CD4-positive, alpha-beta T cell treated with Interleukin-12 subunit alpha and Interleukin-12 subunit beta, for 1 hour (primary cell): ENCODE data around the gene DOC2B.
"Not testable (repeated sequence)": the region's sequence is repeated elsewhere in the genome, so short reads cannot be mapped to it uniquely, and the experiment has no call there.

ENCODE experiments used
- DNase-seq: peaks from one replicate; pipeline ENCODE4 v3.0.0-alpha.2; 2020

Gene DOC2B

DNA sequence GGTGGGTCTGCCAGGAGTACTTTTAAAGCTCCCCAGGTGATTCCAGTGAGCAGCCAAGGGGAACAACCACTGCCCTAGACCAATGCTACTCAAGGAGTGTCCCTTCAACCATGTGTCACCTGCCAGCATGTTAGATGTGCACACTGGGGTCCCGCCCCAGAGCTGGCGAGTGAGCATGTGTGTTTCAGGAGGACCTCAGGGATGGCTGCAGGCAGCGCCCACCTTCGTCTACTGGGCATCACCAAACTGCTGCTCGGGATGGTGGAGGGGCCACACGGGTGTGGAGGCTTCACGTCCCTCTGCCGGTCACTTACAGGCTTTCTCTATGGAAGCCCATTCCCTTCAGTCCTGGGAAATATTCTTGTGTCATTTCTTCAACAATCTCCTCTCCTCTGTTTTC, 29.0 kb upstream of the DOC2B start:
- DNase-seq = no peak

DNA sequence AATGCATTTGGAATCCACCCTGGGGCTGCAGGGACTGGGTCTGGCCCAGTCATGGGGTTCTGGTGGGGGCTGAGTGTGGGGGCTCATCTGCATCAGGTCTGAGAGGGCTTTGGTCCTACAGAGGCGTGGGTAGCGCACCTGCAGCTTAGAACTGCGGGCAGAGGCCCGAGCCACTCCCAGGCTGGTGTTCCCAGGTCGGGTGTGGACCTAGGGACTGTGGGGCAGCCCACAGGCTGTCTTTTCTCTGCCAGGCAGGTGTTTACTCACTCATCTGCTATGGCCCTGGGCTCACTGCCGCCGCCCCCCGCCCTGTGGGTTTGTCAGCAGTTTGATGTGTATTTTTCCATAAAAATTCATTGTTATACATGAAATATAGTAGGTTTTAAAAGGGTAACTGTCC, 27.0 kb upstream of the DOC2B start:
- no peak for DNase-seq

DNA sequence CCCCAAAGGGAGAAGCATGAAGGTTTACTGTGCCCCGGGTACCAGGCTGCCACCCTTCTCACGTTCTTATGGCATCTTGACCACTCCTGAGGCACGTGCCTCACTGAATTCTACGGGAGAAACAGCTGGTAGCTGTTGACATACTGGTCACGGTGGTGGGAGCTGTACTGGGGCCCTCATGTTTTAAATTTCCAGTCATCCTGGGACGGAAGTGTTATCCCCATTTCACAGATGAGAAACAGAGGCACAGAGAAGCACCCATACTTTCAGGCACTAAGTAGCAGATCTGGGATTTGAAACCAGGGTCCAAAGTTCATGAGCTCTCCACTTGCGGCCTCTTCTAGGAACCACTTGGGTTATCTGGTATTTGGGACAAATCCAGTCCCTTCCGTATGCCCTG, 26.3 kb upstream of the DOC2B start:
- DNase-seq = no peak

DNA sequence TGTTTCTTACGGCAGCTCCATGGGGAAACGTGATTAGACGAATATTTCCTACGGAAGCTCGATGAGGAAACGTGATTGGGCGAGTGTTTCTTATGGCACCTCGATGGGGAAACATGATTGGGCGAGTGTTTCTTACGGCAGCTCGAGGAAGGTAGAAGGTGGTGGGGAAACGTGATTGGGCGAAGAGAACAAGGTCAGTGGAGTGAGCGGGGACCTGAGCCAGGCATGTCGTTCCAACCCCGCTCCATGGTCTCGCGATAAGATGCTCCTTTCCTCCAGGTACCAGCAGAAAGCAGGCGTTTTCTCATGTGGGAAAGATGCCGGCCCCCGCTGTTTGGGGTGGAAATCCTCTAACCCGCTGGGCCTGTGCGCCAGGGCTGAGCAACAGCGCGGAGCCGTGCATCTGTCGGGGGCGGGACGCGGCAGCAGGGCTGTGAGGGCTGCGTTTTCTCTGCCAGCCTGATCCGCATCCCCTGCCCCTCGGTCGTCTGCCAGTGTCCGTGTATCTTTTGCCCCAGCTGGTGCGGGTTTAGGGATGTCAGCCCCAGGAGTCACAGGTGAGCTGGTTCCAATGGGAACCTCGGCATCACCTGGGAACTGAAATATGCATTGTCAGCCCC, 25.6 kb upstream of the DOC2B start:
- DNase-seq = no peak

DNA sequence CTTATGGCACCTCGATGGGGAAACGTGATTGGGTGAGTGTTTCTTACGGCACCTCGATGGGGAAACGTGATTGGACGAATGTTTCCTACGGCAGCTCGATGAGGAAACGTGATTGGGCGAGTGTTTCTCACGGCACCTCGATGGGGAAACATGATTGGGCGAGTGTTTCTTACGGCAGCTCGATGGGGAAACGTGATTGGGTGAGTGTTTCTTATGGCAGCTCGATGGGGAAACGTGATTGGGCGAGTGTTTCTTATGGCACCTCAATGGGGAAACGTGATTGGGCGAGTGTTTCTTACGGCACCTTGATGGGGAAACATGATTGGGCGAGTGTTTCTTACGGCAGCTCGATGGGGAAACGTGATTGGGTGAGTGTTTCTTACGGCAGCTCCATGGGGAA, 25.0 kb upstream of the DOC2B start:
- DNase-seq = not testable (repeated sequence)

DNA sequence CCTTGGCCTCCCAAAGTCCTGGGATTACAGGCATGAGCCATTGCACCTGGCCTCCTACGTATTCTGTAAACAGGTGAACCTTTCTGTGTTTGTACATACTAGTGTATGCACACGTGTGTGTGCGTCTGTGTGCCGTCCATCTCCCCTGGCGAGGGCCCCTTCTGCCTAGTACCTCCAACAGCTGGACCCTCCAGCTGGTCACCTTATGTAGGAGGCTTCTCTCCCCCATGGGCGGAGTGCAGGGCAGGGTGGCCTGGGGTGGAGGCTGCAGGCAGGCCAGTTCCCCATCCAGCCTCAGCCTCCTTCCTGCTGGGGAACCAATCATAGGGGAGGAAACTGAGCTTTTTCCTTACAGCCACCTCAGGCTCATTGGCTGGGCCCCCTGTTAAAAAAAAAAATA, 24.4 kb upstream of the DOC2B start:
- no peak for DNase-seq

DNA sequence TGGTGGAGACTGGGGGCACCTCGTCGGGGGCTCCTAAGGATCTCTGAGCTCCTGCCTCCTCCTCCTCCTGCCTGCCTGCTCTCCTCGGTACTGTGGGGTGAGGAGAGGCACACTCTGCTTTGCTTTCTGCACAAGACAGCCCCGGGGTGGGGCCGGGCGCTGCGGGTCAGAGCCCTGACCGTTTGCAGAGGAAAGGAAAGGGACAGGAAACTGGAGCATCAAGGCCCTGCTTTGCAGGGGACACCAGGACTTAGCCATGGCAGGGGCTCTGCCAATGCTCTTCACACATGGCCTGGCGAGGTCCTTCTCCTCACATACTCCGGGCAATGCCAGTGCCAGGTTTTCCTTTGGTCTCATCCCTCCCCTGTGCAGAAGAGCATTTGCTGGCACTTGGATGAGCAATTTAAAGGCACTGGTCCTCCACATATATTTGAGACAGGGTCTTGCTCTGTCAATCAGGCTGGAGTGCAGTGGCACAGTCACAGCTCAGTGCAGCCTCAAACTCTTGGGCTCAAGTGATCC, 23.8 kb upstream of the DOC2B start:
- DNase-seq = no peak

DNA sequence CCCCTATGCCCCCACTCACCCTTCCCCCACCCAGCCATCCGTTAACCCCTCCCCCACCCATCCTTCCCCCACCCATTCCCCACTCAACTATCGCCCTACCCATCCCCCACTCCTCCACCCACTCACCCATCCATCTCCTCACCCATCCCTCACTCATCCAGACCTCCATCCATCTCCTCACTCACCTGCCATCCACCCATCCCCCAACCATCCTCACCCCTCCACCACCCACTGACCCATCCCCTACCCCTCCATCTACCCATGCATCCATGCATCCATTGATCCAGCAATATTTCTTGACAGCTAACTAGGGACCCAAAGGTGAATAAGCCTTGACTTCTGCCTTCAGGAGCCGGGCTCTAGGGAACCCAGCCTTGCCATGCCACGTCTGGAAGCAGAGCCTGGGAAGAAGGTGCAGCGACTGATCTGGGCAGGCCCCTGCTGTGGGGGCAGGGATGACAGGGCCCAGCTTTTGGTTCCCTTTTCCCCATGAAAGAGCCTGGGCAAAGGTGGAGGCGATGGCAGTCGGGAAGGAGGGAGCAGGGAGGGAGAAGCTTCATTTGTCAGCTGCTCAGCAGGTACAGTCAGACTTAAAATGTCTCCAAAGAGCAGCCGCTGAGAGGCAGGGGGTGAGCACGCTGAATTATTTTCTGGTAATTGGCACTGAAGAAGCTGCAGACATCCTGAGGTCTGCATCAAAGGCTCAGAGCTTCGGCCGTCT, 23.1 kb upstream of the DOC2B start:
- no peak for DNase-seq

DNA sequence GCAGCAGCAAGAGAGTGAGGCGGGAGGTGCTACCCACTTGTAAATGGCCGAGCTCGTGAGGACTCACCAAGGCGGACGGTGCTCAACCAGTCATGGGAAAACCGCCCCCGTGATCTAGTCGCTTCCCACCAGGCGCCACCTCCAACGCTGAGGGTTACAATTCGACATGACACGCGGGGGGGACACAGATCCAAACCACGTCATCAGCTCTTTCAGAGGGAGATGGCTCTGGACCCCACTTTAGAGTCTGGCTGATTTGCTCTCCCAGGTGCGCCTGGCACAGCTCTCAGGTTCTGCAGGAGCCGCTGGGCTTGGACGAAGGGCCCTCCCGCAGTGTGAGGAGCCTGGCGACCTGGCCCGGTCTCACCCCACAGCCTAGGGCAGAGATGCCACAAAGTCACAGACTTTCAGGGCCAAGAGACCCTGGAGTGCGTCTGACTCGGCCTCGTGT, 21.1 kb upstream of the DOC2B start:
- DNase-seq = no peak

DNA sequence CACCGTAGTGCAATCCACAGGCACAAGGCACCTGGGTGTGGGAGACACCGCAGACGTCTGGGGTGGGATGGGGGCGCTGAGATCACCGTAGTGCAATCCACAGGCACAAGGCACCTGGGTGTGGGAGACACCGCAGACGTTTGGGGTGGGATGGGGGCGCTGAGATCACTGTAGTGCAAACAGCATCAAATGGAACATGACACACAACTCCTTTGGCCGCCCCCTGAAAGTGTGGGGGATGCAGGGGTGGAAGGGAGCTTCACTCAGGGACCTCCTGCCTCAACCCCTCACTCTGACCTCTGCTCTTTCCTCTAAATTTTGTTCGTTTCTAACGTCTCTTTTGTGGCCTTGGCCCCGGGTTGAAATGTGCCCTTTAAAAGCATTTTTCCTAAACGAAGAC, 20.3 kb upstream of the DOC2B start:
- not testable (repeated sequence) for DNase-seq

DNA sequence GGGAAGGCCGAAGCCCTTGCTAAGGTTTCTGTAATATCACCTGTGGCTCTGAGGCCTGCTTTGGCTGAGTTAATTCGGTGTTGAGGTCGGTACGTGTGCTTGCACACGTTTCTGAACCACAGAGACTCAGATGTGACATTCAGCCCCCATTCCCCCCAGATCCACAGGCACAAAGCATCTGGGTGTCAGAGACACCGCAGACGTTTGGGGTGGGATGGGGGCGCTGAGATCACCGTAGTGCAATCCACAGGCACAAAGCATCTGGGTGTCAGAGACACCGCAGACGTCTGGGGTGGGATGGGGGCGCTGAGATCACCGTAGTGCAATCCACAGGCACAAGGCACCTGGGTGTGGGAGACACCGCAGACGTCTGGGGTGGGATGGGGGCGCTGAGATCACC, 19.8 kb upstream of the DOC2B start:
- DNase-seq = not testable (repeated sequence)

DNA sequence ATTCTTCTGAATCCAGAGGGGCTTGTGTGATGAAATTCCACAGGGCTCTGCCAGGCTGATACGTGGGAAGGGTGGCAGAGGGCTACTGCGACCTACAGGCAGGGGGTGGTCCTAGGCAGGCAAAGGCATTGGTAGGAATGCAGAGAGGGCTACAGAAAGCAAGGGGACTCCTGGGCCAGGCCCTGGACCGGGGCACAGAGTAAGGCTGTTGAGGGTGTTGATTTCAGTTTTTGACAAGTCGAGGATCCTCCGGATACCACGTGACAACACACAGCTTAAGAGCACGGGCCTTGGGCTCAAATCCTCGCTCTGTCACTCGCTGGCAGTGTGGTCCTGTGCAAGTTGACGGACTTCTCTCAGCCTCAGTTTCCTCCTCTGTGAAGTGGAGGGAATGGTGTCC, 19.1 kb upstream of the DOC2B start:
- DNase-seq = no peak

DNA sequence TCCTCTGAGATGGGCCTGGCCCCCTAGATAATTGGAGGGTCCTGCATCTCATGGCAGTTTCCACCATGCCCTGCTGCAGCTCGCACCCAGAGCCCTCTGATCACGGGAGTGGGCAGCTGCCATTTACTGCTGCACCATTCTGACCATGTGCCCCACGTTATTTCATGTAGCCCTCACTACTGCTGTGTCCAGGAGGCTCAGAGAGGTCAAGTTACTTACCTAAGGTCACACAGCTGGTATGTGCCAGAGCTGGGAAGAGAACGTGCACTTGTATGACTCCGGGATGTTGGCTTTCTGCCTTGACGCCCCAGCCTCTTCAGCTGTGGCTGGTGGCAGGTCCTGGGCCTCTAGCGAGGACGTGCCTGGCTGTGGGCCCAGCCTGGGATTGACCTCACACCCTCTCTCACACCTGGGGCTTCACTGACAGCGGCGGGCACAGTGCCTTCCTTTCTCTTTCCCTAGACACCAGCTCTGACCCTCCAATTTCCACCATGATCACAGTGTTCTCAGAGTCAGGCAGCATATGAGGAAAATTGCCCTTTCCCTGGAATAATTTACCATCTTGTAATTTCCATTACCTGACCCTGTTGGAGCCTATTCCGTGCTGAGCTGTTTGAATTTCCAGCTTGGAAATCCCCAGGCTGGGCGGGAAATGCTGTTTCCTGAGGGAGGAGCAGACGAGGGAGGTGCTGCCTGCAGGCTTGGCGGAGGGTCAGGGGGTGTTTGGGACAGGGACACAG, 18.5 kb upstream of the DOC2B start:
- no peak for DNase-seq

DNA sequence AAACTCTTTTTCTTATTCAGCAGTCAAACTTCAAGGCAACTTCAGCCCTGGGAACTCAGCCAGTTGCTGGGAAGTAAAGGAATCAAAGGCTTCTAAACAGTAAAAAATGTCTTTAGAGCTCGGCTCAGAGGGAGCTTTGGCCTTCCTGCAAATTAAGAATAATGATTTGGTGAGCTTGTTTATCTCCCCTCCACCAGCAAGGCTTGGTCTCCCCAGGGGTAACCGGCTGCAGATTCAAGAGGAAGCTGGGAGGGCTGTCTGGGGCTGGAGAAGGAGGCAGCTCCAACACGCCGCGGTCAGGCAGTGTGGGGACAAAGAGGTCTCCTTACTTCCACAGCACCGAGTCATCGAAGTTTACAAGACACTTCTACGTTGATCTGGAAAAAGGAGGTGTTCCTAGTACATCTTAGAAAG, 17.7 kb upstream of the DOC2B start:
- no peak for DNase-seq

DNA sequence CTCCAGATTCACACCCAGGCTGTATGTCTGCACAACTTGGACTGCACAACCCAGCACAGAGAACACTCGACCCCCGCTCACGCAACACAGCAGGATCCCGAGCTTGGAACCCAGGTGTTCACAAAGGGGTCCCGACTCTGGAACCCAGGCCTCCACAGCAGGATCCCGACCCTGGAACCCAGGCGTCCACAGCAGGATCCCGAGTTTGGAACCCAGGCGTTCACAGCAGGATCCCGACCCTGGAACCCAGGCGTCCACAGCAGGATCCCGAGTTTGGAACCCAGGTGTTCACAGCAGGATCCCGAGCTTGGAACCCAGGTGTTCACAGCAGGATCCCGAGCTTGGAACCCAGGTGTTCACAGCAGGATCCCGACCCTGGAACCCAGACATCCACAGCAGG, 16.8 kb upstream of the DOC2B start:
- DNase-seq = not testable (repeated sequence)

DNA sequence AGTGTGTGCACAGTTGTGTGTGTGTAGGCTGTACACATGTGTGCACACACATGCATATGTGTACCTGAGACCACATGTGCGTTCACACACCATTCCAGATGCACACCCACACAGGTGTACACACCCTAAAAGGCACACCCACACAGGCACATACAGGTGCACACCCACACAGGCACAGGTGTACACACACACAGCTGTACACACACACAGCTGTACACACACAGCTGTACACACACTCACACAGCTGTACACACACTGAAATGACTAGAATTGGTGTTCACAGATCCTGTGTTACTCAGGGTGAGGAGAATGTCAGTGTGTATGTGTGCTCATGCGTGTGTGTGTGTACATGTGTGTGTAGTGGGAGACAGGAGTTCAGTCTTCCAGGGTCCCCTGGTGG, 15.9 kb upstream of the DOC2B start:
- no peak for DNase-seq

DNA sequence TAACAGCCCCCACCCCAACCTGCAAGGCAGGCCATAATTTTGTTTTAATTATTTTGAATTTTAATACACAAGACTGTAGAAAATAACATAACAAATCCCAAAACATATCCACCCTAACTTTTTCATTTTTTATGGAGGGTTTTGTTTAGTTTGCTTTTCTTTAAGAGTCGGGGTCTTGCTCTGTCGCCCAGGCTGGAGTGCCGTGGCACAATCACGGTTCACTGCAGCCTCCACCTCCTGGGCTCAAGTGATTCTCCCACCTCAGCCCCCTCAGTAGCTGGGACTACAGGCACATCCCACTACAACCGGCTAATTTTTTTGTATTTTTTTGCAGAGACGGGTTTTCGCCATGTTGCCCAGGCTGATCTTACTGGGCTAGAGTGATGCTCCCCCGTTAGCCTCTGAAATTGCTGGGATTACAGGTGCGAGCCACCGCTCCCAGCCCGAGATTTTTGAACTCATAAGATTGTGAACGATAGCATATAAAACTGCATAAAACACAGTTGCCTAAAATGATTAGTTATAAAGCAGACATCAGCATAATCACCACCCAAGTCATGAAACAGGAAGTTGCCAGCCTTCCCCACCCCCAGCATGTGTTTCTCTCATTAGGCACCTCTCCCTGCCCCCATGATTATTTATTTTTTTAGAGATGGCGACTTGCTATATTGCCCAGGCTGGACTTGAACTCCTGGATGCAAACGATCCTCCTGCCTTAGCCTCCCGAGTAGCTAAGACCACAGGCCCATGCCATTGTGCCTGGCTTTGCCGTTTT, 13.6 kb upstream of the DOC2B start:
- no peak for DNase-seq

DNA sequence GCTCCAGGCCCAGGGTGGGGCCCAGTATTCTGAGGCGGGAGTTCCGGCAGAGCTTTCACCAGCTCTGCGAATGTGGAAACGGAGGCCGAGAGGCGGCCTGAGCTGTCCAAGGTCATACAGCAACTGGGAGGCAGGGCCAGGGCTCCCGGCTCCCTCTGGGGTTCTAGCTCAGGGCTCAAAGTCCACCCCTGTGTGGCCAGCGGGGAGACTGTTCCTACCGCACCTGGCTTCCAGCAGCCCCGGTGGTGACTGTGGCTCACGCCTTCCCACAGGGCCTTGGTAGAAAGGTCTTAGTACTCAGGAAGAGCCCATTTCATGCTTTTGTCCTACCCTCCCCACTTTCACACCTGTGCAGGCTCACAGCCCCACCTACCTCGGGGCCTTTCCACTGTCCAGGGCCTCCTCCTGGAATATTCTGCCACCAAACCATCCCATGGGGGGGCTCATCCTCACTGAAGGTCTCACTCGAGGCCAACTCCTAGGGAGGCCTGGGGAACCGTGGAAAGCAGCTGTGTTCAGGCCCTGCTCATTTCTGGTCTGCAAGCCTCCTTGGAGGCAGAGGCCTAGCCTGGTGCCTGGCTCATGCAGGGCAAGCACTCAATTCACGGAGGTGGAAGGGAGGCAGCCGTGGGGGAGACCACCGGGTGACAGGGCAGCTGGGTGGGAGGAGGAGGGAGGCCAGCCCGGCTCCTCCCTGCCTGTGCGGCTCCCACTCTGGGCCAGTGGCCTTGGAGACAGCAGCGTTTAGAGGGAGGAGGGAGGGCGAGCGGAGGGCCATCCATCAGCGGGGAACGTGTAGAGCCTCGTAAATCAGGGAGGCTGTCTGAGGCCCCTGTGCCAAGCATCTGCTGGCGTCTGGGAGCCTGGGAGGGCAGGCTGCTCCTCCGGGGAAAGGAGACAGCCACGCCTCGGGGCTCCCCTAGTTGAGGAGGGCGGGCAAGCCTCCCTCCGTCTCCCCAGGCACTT, 12.7 kb upstream of the DOC2B start:
- no peak for DNase-seq

DNA sequence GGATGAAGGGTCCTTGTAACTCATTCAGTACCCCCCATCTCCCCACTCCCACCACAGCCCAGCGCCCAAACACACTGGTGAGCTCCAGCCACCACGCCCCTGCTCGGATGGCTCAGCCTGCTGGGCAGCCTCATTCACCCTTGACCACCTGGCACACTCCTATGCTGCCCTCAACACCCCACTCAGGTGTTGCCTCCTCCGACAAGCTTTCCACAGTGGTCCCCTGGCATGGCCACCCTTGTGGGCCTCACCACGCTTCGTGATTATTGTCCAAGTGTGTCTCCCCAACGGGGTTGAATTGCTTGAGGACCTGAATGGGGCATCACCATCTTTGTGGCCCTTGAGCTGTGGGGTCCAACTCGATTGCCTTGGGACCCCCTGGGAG, 12.0 kb upstream of the DOC2B start:
- no peak for DNase-seq

DNA sequence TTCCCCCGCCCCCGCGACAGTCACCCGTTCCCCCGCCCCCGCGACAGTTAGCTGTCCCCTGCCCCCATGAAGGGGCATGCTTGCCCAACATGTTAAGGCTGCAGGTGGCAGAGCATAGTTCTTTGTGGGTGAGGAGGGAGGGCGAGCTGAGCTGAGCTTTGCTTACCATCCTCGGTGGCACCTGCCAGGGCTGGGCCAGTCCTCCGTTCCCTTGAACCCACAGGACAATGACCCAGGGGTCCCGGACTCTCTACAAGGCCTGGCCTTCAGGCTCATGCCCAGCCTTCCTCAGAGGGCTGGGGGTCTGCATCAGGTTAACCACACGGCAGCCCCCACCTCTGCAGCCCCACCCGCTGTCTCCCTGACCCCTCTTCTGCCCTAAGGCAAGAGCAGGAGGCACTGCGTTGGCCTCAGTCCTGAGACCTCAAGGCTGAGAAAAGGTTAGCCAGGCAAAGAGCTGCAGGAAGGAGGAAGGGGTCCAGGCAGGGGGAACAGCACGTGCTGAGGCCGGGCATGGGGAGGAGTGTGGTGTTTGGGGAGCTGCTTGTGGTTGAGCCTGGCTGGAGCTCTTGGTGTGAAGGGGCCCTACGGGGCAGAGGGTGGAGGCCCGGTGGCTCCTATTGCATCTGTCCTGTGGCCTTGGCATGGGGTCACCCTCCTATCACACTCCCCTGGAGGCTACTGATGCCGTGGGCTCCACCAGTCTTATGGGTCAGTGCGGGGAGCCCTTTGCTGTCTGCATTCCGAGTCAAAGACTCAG, 11.4 kb upstream of the DOC2B start:
- no peak for DNase-seq

DNA sequence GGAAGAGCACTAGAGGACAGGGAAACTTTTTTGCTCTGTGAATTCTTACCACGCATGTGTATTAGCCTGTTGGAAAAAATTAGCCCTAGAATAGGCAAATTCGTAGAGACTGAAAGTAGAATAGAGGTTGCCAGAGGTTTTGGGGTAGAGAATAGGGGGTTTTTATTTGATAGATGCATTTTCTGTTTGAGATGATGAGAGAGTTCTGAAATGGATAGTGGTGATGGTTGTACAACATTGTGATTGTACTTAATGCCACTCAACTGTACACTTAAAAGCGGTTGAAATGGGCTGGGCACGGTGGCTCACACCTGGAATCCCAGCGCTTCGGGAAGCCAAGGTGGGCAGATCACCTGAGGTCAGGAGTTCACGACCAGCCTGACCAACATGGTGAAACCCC, 8.0 kb upstream of the DOC2B start:
- no peak for DNase-seq
